Fibroblast of skin of right quadriceps (primary cell): ENCODE data around the gene TBC1D7.

ENCODE experiments used
- DNase-seq: peaks from one replicate; pipeline ENCODE4 v3.0.0-alpha.2; 2013

The TBC1D7 gene

DNA sequence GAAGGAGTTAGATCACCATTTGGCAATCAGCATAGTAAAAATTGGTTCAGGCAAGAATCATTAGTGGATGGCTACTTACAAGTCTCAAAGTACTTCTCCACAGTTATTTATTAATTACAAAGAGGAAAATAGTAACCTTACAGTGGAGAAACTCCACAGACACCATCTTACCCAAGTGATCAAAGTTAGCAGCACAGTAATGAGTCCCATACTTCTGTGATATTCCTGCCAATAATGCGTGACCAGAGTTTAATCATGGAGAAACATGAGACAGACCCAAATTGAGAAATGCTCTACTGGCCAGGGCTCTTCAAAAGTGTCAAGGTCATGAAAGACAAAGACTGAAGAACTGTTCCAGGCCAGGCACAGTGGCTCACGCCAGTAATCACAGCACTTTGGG is 9.5 kb downstream of the TBC1D7 start:
- DNase-seq: no peak

DNA sequence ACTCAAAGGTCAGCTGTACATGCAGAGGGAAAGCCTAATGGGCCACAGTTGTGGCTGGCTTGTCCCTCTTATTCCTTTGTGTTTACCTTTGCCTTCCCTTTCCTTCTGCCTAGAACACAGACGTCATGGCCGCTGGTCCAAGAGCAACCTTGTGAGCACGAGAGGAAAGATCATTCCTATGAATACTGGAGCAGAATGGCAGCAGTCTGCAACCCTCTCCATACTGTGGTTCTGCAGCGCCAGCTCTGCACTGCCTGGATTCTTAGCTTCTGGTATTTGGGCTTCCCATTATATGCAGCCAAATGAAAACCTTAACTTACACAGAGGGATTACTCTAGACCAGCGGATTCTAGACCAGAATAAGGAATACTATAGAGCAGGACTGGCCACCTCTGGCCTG is 12.4 kb downstream of the TBC1D7 start:
- DNase-seq: no peak

DNA sequence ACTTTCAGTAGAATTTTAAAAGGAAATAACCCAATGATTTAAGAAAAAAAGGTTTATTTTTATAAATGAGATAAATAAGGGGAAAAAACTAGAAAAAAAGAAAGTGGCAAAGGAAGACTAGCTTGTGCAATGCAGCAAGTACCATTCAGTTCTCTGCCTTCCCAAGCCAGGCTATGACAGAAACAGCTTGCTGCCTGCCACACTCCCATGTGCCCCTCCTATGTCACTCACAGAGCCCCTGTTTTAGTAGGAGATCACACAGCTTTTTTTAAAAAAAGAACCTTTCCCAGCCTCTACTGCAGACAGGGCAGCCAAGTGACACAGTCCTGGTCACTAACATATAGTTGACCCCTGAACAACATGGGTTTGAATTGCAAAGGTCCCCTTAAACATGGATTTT is 13.5 kb downstream of the TBC1D7 start:
- no peak for DNase-seq

DNA sequence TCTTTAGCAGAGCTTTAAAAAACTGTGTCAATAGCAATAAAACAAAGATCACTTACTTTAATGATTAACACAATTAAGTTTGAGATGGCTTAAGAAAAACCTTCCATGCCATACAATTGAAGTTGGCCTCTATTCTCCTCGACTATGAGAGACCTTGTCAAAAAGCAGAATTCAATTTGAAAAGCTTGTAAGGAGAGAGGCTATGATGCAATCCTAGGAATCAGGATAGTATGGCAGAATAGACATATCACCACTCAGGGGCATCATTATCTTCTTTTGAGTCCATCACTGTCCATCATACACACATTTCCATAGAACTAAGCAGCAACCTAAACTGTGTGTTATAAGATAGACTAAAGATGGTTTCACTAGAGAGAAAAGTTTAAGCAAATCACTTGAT is 17.2 kb downstream of the TBC1D7 start:
- DNase-seq: no peak

DNA sequence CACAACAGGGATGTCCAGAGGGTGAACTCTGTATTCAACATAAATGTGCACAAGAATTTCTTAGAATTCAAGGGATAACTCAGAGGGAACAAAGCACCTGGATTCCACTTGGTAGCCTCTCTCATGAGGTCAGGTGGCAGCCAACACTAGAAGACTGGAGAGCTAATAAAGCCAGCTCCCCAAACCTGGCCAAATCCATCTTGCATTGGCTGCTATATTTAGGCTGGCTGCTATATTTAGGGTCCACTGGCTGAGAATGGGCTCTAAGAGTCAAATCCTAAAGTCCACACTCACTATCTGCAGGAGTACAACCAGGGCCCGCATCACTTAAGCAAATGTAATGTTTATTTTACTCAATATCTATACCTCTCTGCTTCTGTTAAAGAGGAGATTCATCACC is 20.0 kb downstream of the TBC1D7 start:
- DNase-seq: no peak

DNA sequence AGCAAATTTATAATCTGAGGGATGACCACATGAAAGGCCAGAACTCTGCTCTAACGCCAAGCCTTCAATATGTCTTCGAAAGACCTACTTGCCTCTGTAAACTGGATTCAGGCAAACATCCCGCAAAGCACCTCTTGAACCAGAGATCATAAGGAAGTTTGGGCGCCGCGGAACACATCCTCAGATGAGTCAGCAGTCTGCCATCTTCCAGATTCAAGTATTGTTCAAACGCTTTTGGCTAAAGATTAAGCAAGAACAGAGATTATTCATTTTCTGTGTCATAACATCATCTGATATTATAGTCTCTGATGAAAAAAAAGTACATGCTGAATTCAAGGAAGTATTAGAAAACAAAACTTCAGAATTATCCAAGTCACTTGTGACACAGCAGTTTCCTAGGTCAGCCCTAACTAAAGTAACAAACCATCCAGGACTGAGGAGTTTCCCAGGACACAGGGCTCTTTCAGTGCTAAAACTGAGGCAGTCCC is 20.8 kb downstream of the TBC1D7 start:
- DNase-seq: peak; percentile 49

DNA sequence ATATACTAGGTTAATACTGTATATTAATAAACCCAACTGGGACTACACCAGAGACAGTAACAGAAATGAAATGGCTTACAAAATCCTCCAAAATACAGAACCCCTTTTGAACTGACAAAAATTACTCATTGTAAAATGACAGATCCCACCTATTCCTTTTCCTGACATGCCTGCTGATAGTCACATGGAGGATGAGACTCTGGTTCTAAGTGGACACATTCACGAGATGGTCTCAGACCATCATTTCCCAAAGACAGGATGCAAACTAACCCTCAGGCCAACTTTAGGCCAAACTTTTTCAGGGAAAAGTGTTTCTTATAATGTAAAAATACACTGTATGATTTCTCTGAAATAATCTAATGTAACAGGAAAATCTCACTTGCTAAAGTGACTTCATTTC is 22.5 kb downstream of the TBC1D7 start:
- DNase-seq: no peak

DNA sequence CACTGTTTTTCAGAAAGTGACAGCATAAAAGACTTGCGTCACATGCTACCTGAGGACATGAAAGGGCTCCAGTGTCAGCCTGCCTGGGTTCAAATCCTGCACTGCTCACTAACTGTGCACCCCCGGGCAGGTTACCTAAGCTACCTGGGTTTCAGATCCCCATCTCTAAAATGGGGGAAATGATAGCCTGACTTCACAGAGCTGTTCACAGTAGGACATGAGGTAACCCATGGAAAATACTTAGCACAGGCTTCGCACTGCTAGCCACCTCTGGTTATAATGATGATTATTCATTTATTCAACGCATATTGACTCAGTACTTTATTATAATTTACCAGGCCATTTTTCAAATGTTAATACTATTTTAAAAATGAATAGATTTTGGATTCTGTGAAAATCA is 23.0 kb downstream of the TBC1D7 start:
- DNase-seq: no peak

DNA sequence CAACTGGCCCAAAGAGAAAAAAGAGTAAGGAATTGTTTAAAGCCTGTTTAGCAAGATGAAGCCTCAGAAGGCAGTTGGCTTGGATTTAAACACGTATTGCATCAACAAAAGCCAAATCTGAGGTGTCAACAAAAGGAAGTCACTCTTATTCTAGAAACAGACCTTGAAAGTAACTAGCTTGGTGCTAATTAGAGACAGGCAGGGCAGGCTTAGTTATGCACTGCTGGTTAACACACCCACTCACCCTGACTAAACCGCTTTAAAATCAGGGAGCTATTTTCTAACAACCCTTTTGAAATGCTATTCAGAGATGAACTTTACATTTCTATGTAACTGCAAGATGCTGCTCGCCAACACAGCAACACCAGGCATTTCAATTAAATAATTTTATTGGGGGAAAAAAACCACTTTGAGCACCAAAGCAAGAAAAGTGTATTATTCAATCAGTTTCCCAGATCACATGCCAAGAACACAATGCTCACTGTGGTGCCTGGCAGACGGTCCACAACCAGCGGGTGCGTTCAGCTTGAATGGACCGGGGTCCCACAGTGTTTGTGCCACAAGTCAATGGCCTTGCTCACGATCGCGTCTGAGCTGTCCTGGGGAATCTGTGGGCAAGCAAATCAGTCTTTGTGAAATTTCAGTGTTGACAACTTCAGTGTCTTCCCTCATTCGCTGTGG is 23.6 kb downstream of the TBC1D7 start:
- DNase-seq: peak; percentile 16

DNA sequence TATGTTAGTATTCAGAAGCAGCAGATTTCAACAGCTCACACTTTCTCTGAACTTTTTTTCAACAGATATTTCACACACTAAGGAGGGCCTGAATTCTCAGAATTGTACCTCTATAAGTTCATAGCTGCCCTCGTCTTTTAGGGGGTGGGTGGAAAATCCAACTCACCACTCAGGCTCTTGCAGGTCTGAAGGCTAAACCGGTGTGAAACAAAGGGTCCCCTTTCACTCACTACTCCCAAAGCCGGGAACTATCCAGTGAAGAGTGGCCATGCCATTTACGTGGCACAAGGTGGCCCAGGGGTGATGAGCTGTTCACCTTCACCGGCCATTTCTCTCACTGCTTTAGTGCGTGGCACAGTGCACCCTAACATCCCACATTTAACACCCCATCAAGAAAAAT is 24.2 kb downstream of the TBC1D7 start:
- DNase-seq: no peak

DNA sequence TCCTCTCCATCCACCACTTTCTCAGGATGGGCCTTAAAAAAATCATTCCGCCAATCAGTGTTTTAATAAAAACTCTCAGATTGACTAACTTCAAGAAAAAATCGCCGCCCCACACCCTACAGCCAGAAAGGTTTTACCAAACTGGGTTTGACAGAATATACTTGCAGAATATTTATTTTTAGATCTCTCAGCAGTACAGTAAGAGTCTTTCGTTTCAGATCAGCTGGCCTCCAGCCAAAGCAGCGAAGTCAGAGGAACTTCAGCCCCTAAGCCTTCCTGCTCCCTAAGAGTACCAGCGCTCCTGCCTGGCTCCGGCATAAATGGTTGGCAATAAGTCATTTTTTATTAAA is 24.7 kb downstream of the TBC1D7 start:
- DNase-seq: peak; percentile 74

DNA sequence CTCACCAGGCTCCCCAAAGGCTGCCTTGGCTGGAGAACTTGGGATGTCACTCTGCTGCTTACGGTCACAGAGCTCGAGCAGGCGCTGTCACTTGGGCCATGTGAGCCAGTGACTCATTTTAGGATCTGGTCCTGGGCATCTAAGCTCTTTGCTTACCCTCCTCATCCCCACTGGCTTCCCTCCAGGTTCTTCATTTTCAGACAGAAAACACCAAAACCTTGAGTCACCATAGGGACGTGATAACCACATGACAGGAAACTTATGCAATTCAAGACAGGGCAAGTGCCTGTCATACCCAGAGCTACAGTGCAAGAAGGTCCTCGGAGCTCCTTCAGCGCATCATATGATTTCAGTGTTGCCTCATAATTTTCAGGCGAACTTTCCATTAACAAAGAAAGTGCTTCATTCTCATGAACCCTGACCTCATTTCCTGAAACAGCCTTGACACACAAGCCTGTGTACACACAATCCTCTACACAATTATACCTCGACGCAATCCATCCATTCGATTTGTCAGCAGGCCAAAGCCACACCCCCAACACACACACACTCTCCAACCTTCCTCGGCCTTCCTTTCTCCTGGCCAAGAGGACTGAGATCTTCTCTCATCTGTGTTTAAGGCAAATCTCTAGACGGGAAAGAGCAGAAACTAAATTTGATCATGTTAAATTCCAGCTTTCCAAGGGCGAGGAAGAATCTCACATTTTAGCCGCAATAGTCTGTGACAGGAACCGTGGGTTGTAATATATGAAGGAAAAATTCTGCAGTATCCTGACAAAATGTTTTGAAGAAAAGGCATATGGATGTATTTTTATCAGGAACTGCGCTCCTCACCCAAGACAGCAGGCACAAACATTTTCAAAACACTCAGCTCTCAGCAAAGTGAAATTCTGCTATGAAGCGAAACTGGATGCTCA is 25.3 kb downstream of the TBC1D7 start:
- peak; percentile 99 for DNase-seq

DNA sequence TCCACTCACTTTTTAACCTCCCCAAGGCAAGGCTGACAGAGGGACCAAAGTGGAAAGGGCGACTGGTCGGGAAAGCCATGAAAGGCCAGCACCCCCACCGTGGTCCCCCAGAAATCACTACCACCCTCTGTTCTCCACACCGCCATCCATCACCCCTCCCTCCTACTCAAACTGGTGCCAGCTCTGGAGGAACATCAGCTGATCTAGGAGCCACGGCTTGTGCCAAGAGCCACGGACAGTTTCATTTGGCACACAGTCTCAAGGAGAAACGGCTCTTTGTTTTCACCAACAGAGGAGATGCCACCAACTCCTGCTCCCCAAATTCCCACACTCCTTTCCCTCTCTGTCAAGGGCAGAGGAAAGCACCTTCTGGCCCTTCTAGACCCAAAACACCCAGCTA is 26.0 kb downstream of the TBC1D7 start:
- no peak for DNase-seq

DNA sequence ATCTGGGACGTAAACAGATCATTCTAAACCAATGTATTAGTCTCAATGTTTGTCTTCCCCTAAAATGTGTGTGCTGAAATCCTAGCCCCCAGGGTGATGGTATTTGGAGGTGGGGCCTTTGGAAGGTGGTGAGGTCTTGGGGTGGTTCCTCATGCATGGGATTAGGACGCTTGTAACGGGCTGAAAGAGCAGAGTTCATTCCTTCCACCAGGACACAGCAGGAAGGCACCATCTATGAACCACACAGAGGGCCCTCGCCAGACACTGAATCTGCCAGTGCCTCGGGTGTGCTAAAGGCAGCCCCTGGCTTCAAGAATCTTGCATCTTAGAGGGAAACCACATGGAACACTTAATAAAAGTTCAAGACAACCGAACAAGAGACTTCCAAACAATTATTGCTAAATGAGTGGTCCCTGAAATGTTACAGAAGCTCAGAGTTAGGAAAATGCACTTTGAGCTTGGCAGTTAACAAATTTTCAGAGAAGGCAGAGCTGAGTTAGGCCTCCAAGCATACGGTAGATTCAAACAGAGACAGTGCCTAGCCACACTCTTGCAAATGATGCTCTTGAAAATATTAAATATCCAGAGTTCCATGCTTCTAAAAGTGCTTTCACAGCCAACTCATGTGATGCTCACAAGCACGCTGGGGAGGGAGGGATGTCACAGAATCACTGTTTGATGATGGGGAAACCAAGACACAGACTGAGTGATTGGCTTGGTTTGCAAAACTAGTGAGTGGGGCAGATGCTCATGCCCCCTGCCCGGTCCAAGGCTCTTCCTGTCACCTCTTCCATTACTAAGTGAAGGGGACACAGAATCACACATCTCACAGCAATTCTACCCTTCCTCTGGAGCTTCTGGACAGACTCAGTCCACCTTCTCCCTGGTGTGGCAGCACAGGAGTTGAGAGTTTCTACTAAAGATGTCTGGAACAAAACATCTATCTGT is 27.4 kb downstream of the TBC1D7 start:
- no peak for DNase-seq

DNA sequence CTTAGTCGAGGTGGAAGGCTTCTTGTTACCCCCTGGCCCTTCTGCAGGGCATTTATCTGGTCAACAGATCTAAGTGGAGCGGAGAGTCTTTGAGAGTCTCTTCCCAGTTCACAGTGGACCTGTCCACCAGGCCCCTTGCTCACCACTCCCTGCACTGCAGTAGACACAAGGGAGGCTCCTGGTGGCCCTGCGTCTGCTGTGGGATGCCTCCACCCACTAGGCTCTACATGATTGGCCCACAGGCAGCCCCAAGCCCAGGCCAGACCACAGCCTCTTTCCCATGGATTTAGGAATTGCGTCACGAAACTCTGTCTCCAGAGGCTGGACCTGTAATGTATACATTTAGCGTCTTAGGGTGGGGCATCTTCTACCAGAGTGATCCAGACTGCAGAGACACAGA is 28.4 kb downstream of the TBC1D7 start:
- no peak for DNase-seq

DNA sequence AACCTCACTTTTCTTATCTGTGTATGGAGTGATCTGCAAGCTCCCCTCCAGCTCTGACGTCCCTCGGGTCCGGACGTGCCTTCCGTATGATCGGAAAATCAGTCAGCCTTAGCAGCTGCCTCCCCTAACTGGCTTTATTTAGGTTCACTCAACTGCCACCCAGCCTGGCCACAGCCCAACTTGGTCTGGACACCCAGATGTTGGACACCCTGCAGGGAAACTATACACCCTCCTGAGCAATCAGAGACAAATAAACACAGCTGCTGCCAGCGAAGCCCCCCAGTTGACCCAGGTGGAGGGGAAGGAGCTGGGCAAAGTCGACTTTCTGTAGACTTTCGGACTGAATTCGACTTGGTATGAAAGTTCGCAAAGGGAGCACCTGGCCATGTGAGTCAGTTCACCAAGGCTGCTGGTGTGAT is 28.9 kb downstream of the TBC1D7 start:
- DNase-seq: no peak

DNA sequence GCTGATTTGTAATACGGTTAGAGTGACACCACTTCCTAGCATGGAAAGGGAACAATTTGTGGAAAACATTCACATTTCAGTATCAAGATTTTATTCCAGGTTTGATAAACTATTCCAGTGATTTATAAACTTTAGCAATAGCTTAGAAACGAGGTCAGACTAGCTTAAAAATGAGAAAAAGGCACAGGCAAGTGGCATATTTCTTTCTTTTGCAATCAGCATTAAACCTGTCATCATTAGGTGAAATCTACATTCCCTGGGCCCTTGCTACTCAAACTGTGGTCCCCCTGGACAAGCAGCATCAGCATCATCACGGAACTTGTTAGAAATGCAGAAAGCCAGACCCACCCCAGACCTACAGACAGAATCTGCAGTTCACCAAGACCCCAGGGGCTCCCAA is 29.9 kb downstream of the TBC1D7 start:
- peak; percentile 65 for DNase-seq

DNA sequence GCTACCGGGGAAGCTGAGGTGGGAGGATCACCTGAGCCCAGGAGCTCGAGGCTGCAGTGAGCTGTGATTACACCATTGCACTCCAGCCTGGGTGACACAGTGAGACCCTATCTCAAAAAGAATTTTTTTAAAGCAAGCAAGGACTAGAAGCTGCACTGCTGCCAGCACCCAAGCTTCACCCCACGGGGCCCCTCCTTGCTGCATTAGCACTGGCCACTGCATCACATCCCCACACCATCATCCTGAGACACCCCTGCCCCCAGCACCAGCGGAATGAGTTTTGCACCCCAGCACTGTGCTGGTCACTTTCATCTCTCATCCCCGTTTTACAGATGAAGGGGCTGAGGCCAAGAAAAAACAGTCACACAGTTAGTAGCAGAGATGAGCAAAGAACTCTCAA is 30.9 kb downstream of the TBC1D7 start:
- DNase-seq: no peak

DNA sequence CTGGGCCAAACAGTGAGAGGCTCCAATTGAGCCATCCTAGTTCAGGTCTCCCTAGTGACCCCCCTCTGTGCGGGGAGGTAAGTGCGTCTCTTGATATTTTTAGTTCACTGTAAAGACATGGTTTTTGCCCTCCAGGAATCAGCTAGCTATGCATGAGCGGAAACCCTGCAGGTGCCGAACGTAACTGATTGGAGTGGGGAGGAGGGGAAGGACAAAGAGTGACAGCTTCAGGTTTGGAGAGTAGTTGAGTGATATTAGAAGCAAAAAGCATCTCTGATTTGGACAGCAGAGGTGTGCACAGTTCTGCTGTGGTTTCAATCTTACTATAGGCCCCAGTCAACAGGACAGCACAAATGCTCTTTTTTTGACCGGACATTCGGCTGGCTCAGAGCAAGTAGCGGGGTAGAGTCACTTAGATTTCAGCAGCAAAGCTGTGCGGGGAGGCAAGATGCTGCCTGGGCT is 31.8 kb downstream of the TBC1D7 start:
- no peak for DNase-seq

DNA sequence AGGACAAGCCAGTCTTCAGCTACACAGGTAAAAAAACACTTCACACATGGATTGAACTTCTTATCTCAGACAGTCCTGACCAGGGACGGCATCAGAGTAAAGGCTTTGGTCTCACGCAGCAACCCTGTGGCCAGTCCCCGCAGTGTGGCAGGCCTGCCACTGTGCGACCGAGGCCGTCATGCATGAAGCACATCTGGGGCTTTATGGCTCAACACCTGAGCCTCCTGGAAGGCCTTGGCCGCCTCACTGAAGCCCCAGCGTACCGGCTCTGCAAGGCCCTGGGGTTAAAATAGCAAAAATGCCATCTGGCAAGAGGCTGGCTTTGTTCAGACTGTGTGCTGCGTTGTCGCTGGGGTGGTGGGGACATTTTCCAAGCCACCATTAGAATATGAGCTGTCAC is 32.8 kb downstream of the TBC1D7 start:
- DNase-seq: no peak

DNA sequence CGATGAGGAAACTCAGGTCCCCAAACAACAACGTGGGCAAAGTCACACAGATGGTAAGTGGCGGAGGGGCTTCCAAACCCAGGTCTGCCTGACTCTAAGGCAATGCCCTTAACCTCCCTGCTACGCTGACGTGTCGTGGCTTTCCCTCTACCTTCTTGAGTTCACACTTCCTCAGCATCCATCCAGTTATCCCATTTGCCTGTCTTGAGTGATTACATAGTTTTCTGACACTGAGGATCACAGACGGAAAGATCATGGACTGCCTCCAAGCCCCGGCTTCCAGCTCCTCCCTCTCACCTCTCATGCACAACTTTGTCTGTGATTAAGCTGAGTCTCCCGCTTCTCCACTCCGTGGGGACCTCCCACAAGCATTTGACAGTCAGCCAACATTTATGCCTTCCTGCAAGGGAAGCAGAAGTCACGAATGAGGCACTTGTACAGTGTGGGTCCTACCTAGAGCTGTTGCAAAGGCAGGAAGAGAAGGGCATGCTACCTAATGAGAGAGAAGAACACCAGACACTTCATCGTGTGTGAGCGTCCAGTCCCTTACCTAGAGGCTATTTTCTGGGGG is 33.8 kb downstream of the TBC1D7 start:
- DNase-seq: no peak

DNA sequence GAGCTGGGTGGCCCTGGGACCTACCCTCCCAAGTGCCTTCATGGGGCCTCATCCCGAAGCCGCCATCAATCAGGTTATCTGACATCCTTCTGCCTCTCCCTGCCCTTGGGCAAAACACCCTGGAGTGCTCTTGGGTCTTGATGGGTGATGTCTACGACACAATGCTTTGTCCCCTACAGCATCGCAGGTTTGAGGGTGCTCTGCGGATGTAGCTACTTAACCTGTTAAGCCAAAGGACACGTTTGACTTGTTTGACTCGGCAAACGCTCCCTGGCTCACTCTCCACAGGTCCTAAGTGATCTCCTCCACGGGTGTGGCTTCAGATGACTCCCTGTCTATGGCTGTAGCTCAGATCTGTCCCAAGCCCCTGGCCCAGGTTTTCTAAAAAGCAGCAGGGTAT is 35.6 kb downstream of the TBC1D7 start:
- no peak for DNase-seq

DNA sequence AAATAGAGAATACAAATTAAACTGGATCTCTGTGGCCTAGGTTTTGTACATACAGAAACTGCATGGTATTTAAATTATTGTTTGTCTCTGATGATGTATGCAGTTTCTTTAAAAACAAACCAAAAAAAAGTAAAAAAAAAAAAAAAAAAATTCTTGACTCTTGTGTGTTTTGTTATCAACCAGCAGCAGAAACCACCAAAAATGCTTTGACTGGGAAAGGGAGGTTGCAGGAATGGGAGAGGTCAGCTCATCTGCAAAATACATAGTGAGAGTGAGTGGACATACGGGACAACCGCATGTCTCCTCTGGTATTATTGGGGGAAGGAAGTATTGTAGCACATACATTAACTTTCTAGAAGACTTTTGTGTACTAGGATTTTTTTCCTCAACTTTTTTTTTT is 38.0 kb downstream of the TBC1D7 start:
- no peak for DNase-seq
